NCI-H187 treated with DMSO at 0.1 percent for 48 hours (cell line): ENCODE results near the gene NPM1.
"Not testable (repeated sequence)": the region's sequence is repeated elsewhere in the genome, so short reads cannot be mapped to it uniquely, and the experiment has no call there.

ENCODE experiments used
- DNase-seq: peaks from one replicate; lab custom pipeline; 2025; lab: John Stamatoyannopoulos, UW

Gene NPM1

DNA sequence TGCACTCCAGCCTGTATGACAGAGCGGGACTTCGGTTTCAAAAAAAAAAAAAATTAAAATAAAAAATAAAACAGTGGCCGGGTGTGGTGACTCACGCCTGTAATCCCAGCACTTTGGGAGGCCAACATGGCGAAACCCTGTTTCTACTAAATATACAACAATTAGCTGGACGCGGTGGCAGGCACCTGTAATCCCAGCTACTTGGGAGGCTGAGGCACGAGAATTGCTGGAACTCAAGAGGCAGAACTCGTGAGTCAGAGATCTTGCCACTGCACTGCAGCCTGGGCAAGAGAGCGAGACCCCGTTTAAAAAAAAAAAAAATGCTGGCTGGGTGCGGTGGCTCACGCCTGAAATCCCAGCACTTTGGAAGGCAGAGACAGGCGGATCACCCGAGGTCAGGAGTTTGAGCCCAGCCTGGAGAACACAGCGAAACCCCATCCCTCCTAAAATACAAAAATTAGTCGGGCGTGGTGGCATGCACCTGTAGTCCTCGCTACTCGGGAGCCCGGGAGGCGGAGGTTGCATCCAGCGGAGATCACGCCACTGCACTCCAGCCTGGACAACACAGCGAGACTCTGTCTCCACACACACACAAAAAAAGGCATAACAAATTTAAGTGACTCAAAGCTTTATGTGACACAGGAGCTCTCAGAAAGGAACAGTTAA lies 1.5 kb upstream of the NPM1 start:
- no peak for DNase-seq

DNA sequence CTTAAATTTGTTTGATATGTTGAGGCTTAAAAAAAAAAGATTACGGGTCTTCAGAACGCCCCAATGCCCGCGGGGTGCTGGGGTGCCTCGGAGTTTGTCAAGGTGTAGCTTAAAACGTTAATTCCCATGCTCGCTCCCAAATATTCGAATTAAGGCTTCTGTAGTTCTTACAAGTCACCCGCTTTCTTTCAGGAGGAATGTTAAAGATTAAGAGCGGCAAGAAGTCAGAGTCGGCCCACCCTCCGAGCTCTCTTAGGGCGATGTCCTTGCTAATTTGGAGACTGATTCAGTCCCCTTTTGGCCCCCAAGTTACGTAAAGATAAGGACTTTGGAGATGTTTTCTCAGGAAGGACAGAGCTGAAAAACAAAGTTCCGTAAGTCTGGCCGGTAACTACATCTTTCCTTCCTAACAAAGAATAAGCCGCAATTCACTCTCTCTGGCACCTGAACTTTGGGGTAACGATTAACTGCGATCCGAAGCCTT lies 746 bp upstream of the NPM1 start:
- DNase-seq, result no peak

DNA sequence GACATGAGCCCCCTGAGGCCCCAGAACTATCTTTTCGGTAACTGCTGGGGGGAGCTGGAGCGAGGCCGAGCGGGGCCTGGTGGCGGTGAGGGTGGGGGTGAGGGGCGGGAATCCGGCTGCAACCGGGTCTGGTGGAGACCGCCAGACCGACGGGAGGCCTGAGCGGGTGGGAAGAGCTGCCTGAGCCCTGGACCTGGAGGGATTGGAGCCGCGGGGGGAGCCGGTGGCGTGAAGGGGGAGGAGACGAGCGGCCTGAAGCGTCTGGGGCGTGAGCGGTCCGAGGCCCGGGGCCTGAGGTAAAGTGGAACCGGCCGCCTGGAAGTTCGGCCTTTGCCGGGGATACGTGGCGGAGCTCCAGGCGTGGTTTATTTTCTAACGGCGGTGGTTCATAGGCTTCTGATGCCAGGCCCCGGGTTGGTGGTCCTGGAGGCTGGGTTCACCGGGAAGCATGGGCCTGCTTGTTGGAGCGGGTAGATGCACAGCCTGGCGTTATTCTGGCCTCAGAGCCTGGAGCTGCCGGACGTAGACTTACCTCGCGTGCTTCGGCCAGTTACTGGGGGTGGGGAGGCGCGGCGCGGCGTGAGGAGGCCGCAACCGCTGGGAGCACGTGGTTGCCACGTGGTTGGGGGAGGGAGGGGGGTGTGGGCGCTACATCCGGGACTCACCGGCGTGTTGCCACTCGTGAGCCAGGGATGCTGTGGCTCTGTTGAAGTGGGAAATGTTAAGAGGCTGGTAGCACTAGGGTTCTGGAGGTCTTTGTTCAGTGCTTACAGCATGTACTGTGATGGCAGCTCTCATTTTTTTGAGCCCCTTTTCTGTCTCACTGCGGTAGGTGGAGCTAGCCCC lies 544 bp downstream of the NPM1 start:
- no peak for DNase-seq

DNA sequence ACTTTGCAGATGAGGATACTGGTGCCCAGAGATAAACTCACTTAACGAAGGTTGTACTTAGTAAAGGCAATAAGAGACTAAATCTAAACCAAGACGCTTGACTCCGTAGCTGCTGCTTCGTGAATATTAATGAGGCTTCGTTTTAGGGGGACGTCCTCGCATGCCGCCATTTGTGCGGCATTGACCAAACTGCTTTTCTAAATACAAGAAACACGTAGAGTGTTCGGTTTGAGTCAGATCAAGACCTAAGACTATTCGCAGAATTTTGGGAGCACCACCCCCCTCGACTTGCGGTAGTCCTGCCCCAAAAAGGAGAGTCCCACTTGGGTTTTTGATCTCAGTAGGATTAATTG lies 1.1 kb downstream of the NPM1 start:
- no peak for DNase-seq

DNA sequence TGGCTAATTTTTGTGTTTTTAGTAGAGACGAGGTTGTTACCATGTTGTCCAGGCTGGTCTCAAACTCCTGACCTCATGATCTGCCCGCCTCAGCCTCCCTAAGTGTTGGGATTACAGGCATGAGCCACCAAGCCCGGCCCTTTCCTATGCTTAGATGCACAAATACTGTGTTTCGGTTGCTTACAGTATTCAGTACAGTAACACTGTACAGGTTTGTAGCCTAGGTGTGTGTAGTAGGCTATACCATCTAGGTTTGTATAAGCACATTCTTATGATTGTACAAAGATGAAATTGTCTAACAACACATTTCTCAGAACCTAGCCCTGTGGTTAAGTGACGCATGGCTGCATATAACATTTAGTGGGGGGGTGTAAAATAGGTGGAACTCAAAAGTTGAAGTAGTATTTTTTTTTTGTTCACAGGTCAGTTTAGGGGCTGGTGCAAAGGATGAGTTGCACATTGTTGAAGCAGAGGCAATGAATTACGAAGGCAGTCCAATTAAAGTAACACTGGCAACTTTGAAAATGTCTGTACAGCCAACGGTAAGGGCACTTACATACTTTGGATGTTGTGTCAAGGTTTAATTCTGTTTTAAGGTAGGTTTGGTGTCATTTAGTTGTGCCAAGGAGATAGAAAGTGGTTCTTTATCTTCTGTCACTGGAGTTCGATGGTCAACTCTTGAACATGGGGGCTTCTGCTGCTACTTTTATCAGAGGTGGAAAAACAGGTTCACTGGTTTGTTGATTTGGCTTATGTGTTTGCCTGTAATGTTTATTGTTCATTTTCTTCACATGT lies 3.4 kb downstream of the NPM1 start:
- DNase-seq, result no peak

DNA sequence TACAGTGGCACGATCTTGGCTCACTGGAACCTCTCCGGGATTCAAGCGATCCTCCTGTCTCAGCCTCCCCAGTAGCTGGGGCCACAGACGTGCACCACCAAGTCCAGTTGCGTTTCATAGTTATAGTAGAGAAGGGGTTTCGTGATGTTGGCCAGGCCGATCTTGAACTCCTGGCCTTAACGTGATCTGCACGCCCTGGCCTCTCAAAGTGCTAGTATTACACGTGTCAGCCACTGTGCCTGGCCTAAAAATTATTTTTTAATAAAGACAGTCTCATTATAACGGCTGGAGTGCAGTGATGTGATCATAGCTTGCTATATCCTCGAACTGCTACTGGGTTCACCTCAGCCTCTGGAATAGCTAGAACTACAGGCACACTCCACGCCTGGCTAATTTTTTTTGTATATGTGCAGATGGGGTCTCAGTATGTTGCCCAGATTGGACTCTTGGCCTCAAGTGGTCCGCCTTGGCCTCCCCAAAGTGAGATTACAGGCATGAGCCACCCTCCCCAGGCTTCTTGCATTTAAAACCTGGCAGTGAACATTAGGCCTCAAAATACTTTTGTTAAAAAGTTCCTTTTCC lies 4.4 kb downstream of the NPM1 start:
- no peak for DNase-seq

DNA sequence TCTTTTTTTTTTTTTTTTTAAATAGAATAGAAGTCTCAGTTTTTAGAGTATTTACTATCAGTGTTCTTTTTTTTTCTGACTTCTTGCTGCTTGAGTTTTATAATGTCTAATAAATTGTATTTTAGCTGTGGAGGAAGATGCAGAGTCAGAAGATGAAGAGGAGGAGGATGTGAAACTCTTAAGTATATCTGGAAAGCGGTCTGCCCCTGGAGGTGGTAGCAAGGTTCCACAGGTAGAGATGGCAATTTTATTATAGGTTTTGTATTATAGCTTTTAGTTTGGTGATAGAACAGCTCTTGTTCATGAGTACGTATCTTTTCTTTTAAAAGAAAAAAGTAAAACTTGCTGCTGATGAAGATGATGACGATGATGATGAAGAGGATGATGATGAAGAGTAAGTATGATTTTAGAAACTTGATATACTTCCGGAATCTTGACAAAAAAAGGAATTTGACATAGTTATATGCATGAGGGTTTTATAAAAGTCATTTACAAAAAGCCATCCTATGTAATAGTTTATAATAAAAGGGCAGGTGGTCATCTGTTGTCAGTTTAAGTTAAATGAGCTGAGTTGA lies 5.0 kb downstream of the NPM1 start:
- no peak for DNase-seq

DNA sequence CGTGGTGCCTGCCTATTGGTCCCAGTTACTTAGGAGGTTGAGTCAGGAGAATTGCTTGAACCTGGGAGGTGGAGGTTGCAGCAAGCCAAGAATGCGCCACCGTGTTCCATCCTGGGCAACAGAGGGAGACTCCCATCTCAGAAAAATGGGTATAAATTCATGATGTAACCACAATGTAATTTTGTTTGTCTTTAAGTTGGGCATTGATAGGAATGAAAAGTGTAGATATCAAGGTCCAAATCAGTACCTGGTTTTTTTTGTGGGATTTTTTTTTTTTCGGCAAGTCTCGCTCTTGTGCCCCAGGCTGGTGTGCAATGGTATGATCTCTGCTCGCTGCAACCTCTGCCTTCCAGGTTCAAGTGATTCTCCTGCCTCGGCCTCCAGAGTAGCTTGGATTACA lies 7.4 kb downstream of the NPM1 start:
- DNase-seq, result no peak

DNA sequence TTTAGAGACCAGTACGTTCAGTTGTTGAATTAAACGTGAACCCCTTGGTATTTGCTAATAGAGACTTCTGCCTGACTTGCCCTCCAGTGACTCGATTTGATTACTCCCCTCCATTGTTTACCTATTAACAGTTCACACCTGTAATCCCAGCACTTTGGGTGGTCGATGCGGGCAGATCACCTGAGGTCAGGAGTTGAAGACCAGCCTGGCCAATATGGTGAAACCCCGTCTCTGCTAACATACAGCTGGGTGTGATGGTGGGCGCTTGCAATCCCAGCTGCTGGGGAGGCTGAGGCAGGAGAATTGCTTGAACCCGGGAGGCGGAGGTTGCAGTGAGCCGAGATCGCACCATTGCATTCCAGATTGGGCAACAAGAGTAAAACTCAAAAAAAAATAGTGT lies 8.9 kb downstream of the NPM1 start:
- not testable (repeated sequence) for DNase-seq

DNA sequence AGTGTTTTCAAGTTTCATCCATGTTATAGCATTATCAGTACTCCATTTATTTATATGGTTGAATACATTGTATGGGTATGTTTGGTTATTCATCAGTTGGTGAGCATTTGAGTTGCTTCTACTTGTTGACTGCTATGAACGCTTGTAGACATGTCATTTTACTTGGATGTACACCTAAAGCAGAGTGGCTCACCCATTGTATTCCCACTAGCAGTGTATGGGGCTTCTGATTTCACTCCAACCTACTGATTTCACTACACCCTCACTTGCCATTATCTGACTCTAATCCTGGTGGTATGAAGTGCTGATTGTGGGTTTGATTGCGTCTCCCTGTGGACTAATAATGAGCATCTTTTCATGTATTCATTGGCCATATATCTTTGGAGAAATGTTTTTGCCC lies 9.5 kb downstream of the NPM1 start:
- no peak for DNase-seq

DNA sequence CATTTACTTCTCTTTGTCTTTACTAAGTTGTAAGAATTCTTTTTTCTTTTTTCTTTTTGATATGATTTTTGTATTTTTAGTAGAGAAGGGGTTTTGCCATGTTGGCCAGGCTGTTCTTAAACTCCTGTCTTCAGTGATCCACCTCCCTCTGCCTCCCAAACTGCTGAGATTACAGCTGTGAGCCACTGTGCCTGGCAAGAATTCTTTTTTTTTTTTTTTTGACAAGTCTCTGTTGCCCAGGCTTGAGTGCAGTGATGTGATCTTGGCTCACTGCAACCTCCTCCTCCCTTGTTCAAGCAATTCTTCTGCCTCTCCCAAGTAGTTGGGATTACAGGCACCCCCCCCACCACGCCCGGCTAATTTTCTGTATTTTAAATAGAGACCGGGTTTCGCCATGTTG lies 9.9 kb downstream of the NPM1 start:
- DNase-seq, result no peak

DNA sequence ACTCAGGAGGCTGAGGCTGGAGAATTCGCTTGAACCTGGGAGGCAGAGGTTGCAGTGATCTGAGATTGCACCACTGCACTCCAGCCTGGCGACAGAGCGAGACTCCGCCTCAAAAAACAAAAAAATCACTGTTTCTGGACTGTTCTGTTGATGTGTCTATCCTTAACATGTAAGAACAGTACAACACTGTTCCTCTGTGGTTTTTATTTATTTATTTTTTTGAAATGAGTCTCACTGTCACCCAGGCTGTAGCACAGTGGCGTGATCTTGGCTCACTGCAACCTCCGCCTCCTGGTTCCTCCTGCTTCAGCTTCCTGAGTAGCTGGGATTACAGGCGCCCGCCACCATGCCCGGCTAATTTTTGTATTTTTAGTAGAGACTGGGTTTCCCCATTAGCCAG lies 11.0 kb downstream of the NPM1 start:
- not testable (repeated sequence) for DNase-seq

DNA sequence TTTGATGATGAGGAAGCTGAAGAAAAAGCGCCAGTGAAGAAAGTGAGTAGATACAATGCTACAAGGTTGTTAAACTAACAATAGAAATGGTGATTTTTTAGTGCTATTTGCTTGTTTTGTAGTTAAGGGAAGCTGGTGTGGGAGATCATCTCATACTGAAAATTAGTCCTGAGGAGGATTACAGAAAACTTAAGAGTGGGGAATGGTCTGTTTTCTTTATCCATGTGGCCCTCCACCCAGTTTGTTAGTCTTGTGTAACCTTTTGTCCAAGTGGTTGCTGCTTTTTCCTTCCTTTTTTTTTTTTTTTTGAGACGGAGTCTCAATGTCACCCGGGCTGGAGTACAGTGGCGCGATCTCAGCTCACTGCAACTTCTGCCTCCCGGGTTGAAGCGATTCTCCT lies 12.5 kb downstream of the NPM1 start:
- no peak for DNase-seq

DNA sequence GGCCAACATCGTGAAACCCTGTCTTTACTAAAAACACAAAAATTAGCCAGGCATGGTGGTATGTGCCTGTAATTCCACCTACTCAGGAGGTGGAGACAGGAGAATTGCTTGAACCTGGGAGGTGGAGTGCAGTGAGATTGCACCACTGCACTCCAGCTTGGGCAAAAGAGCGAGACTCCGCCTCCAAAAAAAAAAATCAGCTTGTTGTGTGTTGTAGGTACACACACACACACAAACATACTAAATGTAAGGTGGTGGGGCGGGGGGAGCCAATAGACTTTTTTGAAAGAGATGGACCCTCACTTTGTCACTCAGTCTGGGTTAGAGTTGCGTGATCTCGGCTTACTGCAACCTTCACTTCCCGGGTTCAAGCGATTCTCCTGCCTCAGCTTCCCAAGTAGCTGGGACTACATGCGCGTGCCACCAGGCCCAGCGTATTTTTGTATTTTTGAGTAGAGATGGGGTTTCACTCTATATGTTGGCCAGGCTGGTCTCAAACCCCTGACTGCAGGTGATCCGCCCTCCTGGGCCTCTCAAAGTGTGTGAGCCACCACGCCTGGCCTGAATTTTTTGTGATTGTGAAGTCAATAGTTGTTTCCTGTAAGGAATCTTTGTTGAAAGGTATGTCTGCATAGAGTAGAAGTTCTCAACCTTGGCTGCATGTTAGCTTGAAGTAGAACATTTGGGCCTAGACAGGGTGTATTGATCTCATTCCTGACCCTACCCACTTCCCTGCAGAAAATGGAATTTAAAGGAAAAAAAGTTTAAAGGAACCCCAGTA lies 13.7 kb downstream of the NPM1 start:
- no peak for DNase-seq

DNA sequence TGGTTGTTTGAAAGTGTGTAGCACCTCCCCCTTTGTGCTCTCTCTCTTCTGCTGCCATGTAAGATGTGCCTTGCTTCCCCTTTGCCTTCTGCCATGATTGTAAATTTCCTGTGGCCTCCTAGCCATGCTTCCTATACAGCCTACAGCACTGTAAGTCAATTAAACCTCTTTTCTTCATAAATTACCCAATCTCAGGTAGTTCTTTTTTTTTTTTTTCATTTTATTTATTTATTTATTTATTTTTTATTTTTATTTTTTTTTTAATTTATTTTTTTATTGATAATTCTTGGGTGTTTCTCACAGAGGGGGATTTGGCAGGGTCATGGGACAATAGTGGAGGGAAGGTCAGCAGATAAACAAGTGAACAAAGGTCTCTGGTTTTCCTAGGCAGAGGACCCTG lies 15.1 kb downstream of the NPM1 start:
- not testable (repeated sequence) for DNase-seq

DNA sequence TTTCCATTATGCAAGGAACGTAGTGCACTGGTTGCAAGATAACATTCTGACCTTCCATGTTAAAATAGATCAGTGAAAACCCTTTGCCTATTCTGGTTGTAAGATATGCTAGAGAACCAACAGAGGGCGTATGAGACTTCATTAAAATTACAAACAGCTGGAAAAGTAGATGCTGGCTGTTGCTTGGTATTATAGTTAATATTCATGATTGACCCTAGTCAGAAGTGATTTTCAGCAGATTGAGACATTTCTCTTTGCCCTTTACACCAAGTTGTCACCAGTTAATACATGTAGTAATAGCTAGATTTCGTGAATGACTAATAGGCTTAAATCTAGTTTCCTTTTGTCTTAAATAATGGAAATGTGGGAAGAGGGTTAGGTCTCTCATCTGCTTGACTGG lies 18.0 kb downstream of the NPM1 start:
- DNase-seq, result no peak

DNA sequence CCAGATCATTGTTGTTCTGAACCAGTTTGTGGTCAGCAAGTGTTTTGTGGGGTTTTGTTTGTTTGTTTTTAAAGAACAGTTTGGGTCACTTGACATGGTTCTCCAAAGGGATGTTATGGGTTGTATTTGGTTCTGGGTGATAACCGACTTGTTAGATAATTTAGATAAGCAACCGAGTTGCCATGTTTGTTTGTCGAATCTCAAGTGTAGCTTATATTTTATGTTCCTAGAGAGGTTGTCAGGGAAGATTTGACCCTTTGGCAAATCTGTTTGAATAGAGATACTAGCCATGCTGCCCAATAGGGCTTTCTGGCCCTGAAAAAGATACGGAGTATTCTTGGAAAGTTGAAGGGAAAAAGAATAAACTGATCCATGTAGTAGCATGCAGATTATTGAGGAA lies 19.6 kb downstream of the NPM1 start:
- DNase-seq, result no peak

DNA sequence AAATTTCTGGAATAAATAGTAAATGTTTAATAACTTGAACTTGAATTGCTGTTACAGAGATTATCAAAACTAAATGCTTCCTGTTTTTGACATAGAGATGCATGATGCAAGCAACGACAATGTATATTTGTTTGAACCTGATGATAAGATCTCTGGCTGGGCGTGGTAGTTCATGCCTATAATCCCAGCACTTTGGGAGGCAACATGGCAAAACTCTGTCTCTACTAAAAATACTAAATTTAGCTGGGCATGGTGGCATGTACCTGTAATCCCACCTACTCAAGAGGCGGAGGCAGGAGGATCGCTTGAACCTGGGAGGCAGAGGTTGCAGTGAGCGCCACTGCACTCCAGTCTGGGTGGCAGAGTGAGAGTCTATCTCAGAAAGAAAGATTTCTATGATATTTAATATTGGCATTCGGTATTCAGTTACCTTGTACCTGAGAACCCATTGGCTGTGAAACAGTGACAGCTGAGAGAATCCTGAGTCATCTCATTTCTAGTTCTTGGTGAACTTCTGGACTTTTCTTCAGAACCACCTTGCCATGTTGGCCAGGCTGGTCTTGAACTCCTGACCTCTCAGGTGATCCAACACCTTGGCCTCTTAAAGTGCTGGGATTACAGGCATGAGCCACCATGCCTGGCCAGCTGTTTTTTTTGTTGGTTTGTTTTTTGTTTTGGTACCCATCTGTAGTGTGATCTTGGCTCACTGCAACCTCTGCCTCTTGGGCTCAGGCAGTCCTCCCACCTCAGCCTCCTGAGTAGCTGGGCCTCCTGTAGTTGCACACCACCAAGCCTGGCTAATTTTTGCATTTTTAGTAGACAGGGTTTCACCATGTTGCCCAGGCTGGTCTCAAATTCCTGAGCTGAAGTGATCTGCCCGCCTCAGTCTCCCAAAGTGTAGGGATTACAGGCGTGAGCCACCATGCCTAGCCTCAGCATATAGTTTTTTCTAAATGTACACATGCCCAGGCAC lies 21.8 kb downstream of the NPM1 start:
- DNase-seq, result no peak

DNA sequence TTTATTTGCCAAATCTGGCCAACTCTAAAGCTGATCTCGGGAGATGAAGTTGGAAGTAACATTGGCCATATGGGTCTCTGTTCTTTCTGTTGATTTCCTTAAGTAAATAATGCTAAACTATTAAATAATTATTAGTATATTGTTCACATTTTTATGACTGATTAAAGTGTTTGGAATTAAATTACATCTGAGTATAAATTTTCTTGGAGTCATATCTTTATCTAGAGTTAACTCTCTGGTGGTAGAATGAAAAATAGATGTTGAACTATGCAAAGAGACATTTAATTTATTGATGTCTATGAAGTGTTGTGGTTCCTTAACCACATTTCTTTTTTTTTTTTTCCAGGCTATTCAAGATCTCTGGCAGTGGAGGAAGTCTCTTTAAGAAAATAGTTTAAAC lies 22.5 kb downstream of the NPM1 start:
- DNase-seq, result no peak

DNA sequence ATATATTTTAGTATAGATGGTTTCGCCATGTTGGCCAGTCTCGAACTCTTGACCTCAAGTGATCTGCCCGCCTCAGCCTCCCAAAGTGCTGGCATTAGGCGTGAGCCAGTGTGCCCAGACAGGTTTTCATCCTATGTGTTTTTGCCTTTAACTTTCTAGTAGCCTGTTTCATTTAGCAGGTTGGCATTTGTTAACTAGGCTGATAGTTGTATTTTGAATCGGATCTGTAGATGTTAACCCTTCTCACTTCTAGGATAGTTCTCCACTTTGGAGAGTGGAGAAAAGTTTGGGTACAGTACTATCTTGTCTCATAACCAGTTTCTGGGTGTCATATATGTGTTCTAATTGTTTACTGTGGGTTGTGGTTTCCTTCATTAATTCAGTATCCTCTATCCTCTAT lies 24.5 kb downstream of the NPM1 start:
- DNase-seq, result no peak
